Frontal cortex (tissue), 4 donors: Measurements from ENCODE around the gene CHAD. TPM values are rescaled to one million over a fixed set of nuclear protein-coding genes. Genes with fewer than 3 reads are reported as not detected.

ENCODE experiments used
- DNase-seq, 2 donors: peaks; one replicate each; pipeline ENCODE4 v3.0.0; 2012; ENCODE audit warnings: low spot score in 2 of 2
- FAIRE-seq: peaks from 2 replicates; lab custom pipeline; 2012; peaks lifted over from hg19 to GRCh38; lab: Jason Lieb, UNC
- total RNA-seq: library from RNA; depleted of rRNA; stranded (reverse); fragments of >200 nt; gene quantifications from one replicate; pipeline ENCODE4 v1.2.3, GENCODE V29; 2014
- donor health status: control.
- donor health status: control.
- donor health status: control.

The CHAD gene
- total RNA-seq, 1 donor from 2014 or later, result not detected

GRCh38 chr17:50414808-50415207 is 53.9 kb downstream of the CHAD start:
- no peak for DNase-seq
- no peak for FAIRE-seq

Other genes with a start within 250 kb of the CHAD start
- gene TMEM92, start 194.4 kb downstream of the CHAD start, total RNA-seq, result not detected
- gene XYLT2, start 122.8 kb downstream of the CHAD start, total RNA-seq, result 9.0 TPM
- gene MRPL27, start 95.7 kb downstream of the CHAD start, total RNA-seq, result 38.7 TPM
- gene EME1, start 95.7 kb downstream of the CHAD start, total RNA-seq, result 1.2 TPM
- 38.7 TPM for gene LRRC59, start 71.4 kb downstream of the CHAD start, total RNA-seq
- 2.0 TPM for gene ACSF2, start 42.7 kb downstream of the CHAD start, total RNA-seq
- gene RSAD1, start 10.0 kb upstream of the CHAD start, total RNA-seq, result 17.1 TPM
- 0.82 TPM for gene MYCBPAP, start 39.6 kb upstream of the CHAD start, total RNA-seq
- gene EPN3, start 63.9 kb upstream of the CHAD start, total RNA-seq, result 0.41 TPM
- gene SPATA20, start 78.3 kb upstream of the CHAD start, total RNA-seq, result 26.9 TPM
- 7.7 TPM for gene CACNA1G, start 91.8 kb upstream of the CHAD start, total RNA-seq
- not detected for gene ABCC3, start 166.0 kb upstream of the CHAD start, total RNA-seq
- gene ANKRD40, start 239.0 kb upstream of the CHAD start, total RNA-seq, result 28.9 TPM